HepG2 (cell line): ENCODE data around the gene LLGL1. TPM values are rescaled to one million over a fixed set of nuclear protein-coding genes. Genes with fewer than 3 reads are reported as not detected.

Experiments
- ARNTL ChIP-seq: sonication (generic); formaldehyde crosslinking; IDR thresholded peaks from 2 replicates; pipeline ENCODE4 v1.4.0; 2020; ENCODE audit warnings: mild to moderate bottlenecking, missing genetic modification reagents
- CHD2 ChIP-seq: IDR thresholded peaks from 2 replicates; pipeline ENCODE4 v1.6.1; 2011; ENCODE audit warnings: low read depth, low read length, improper control_type of control experiment
- EEA1 ChIP-seq: sonication (generic); formaldehyde crosslinking; IDR thresholded peaks from 2 replicates; pipeline ENCODE4 v1.5.1; 2020; ENCODE audit warnings: mild to moderate bottlenecking, missing genetic modification reagents, borderline replicate concordance
- FLYWCH1 ChIP-seq: sonication (generic); formaldehyde crosslinking; IDR thresholded peaks from 2 replicates; pipeline ENCODE4 v1.8.1; 2023; ENCODE audit warnings: mild to moderate bottlenecking, missing genetic modification reagents
- FOXK1 ChIP-seq: sonication (generic); formaldehyde crosslinking; IDR thresholded peaks from 2 replicates; pipeline ENCODE4 v1.4.0; 2020; ENCODE audit warnings: low read depth, missing genetic modification reagents, borderline replicate concordance
- GFI1 ChIP-seq: sonication (generic); formaldehyde crosslinking; IDR thresholded peaks from 2 replicates; pipeline ENCODE4 v1.5.0; 2020; ENCODE audit warnings: missing genetic modification reagents, mild to moderate bottlenecking, borderline replicate concordance
- JUND ChIP-seq: sonication (generic); formaldehyde crosslinking; IDR thresholded peaks from 2 replicates; pipeline ENCODE4 v1.8.0; 2022; ENCODE audit warnings: mild to moderate bottlenecking, missing genetic modification reagents
- KDM3A ChIP-seq: IDR thresholded peaks from 2 replicates; pipeline ENCODE4 v1.6.1; 2018; ENCODE audit warnings: low read depth, missing compliant biosample characterization
- KLF9 ChIP-seq: IDR thresholded peaks from 2 replicates; pipeline ENCODE4 v1.6.1; 2016; ENCODE audit warnings: low read depth
- MED8 ChIP-seq: sonication (generic); formaldehyde crosslinking; IDR thresholded peaks from 2 replicates; pipeline ENCODE4 v1.8.1; 2023; ENCODE audit warnings: mild to moderate bottlenecking, missing genetic modification reagents; ENCODE audit not compliant: insufficient replicate concordance
- REL ChIP-seq: sonication (generic); formaldehyde crosslinking; conservative IDR thresholded peaks from 2 replicates; pipeline ENCODE4 v1.8.0; 2022; ENCODE audit warnings: mild to moderate bottlenecking, missing genetic modification reagents, moderate library complexity
- RFXANK ChIP-seq: IDR thresholded peaks from 2 replicates; pipeline ENCODE4 v1.6.1; 2016
- RXRB ChIP-seq: IDR thresholded peaks from 2 replicates; pipeline ENCODE4 v1.6.1; 2016; ENCODE audit warnings: borderline replicate concordance, missing genetic modification reagents, missing compliant biosample characterization
- SATB2 ChIP-seq: sonication (generic); formaldehyde crosslinking; IDR thresholded peaks from 2 replicates; pipeline ENCODE4 v1.5.0; 2020; ENCODE audit warnings: missing genetic modification reagents
- SNAI1 ChIP-seq: sonication (generic); formaldehyde crosslinking; IDR thresholded peaks from 2 replicates; pipeline ENCODE4 v1.5.0; 2020; ENCODE audit warnings: mild to moderate bottlenecking, missing genetic modification reagents, borderline replicate concordance
- SPEN ChIP-seq: sonication (generic); formaldehyde crosslinking; IDR thresholded peaks from 2 replicates; pipeline ENCODE4 v1.5.1; 2020; ENCODE audit warnings: low read depth, mild to moderate bottlenecking, missing genetic modification reagents
- STAG1 ChIP-seq: sonication (generic); formaldehyde crosslinking; IDR thresholded peaks from 2 replicates; pipeline ENCODE4 v1.4.0; 2020; ENCODE audit warnings: missing genetic modification reagents
- THYN1 ChIP-seq: sonication (generic); formaldehyde crosslinking; IDR thresholded peaks from 2 replicates; pipeline ENCODE4 v1.8.1; 2023; ENCODE audit warnings: low read depth, mild to moderate bottlenecking, moderate library complexity, missing genetic modification reagents, borderline replicate concordance
- TOPORS ChIP-seq: sonication (generic); formaldehyde crosslinking; IDR thresholded peaks from 2 replicates; pipeline ENCODE4 v1.8.0; 2023; ENCODE audit warnings: mild to moderate bottlenecking, missing genetic modification reagents
- YEATS4 ChIP-seq: sonication (generic); formaldehyde crosslinking; IDR thresholded peaks from 2 replicates; pipeline ENCODE4 v1.4.0; 2020; ENCODE audit warnings: missing genetic modification reagents, borderline replicate concordance
- ZNF136 ChIP-seq: sonication (generic); formaldehyde crosslinking; IDR thresholded peaks from 2 replicates; pipeline ENCODE4 v1.8.1; 2022; ENCODE audit warnings: low read depth, mild to moderate bottlenecking, moderate library complexity, missing genetic modification reagents
- ZNF20 ChIP-seq: sonication (generic); formaldehyde crosslinking; IDR thresholded peaks from 2 replicates; pipeline ENCODE4 v1.4.0; 2020; ENCODE audit warnings: mild to moderate bottlenecking, moderate library complexity, missing genetic modification reagents
- ZNF350 ChIP-seq: sonication (generic); formaldehyde crosslinking; IDR thresholded peaks from 2 replicates; pipeline ENCODE4 v1.4.0; 2020; ENCODE audit warnings: mild to moderate bottlenecking, low read depth, missing genetic modification reagents, borderline replicate concordance
- ZNF44 ChIP-seq: sonication (generic); formaldehyde crosslinking; IDR thresholded peaks from 2 replicates; pipeline ENCODE4 v1.5.1; 2020; ENCODE audit warnings: mild to moderate bottlenecking, missing genetic modification reagents
- ZNF512 ChIP-seq: sonication (generic); formaldehyde crosslinking; IDR thresholded peaks from 2 replicates; pipeline ENCODE4 v1.4.0; 2020; ENCODE audit warnings: mild to moderate bottlenecking, missing genetic modification reagents
- ZNF605 ChIP-seq: sonication (generic); formaldehyde crosslinking; IDR thresholded peaks from 2 replicates; pipeline ENCODE4 v1.8.0; 2022; ENCODE audit warnings: mild to moderate bottlenecking, missing genetic modification reagents
- ZNF737 ChIP-seq: sonication (generic); formaldehyde crosslinking; IDR thresholded peaks from 2 replicates; pipeline ENCODE4 v1.5.0; 2020; ENCODE audit warnings: missing genetic modification reagents, mild to moderate bottlenecking, borderline replicate concordance
- ZNF747 ChIP-seq: sonication (generic); formaldehyde crosslinking; IDR thresholded peaks from 2 replicates; pipeline ENCODE4 v1.8.1; 2023; ENCODE audit warnings: missing genetic modification reagents, mild to moderate bottlenecking, borderline replicate concordance
- ZNF777 ChIP-seq: sonication (generic); formaldehyde crosslinking; IDR thresholded peaks from 2 replicates; pipeline ENCODE4 v1.4.0; 2020; ENCODE audit warnings: missing genetic modification reagents
- ZNF782 ChIP-seq: sonication (generic); formaldehyde crosslinking; IDR thresholded peaks from 2 replicates; pipeline ENCODE4 v1.4.0; 2020; ENCODE audit warnings: missing genetic modification reagents, mild to moderate bottlenecking, borderline replicate concordance
- polyA plus RNA-seq, 8 experiments: library from polyadenylated mRNA; depleted of rRNA in 3 of 8; stranded (reverse) in 7 of 8; unstranded in 1 of 8; fragments of >200 nt; fragmentation: Illumina TruSeq in 4 of 8; extraction: Trizol in 4 of 8; gene quantifications; 2 replicates each; pipeline versions ENCODE4 v1.2.1 to v1.2.3, GENCODE V29; 2011 to 2016; ENCODE audit warnings: low read depth in 4 of 8, missing spikeins in 1 of 8, mixed read lengths in 1 of 8; ENCODE audit not compliant: insufficient read depth in 1 of 8
- total RNA-seq, 5 experiments: library from RNA; depleted of rRNA; stranded (reverse); fragments of >200 nt; fragmentation: Illumina TruSeq; extraction: Trizol; gene quantifications; 2 replicates each; pipeline ENCODE4 v1.2.3, GENCODE V29; 2016; ENCODE audit warnings: low read depth in 1 of 5

Gene LLGL1
- total and polyA plus RNA-seq, 2 of the 13 experiments (the other 11 are each of a cell fraction or from before 2014, with no cell fraction given) = 15.0 to 15.3 TPM

GRCh38 chr17:18260332-18261145 lies 35.1 kb downstream of the LLGL1 start, which contains the start of gene MIEF2 (continued):
- 0 out of 2 replicates have a peak, but pooled peaks have one; percentile 67 for TF ChIP-seq ZNF136 (CRISPR knock-in tag)
- TF ChIP-seq GFI1 = 0 out of 2 replicates have a peak, but pooled peaks have one; percentile 19
- peak; percentile 23; the same call in 1 of the 2 replicates for TF ChIP-seq CHD2
- TF ChIP-seq KLF9 (CRISPR knock-in tag) = peak; percentile 69
- TF ChIP-seq KDM3A = peak; percentile 83; the same call in 1 of the 2 replicates
- no peak for TF ChIP-seq ZNF737 (CRISPR knock-in tag)
- peak; percentile 28; the same call in 1 of the 2 replicates for TF ChIP-seq EEA1
- no peak for TF ChIP-seq ZNF512 (CRISPR knock-in tag)
- peak; percentile 80; the same call in 1 of the 2 replicates for TF ChIP-seq ZNF777
- peak; percentile 40 for TF ChIP-seq ZNF350 (CRISPR knock-in tag)
- TF ChIP-seq FOXK1 (CRISPR knock-in tag) = 0 out of 2 replicates have a peak, but pooled peaks have one; percentile 14
- no peak for TF ChIP-seq MED8 (CRISPR knock-in tag)
- 0 out of 2 replicates have a peak, but pooled peaks have one; percentile 61 for TF ChIP-seq SATB2 (CRISPR knock-in tag)
- TF ChIP-seq TOPORS (CRISPR knock-in tag) = no peak
- TF ChIP-seq ARNTL (CRISPR knock-in tag) = peak; percentile 50
- TF ChIP-seq RFXANK (CRISPR knock-in tag) = peak; percentile 59; the same call in 1 of the 2 replicates
- peak; percentile 89; the same call in 1 of the 2 replicates for TF ChIP-seq ZNF747 (CRISPR knock-in tag)
- TF ChIP-seq ZNF605 (CRISPR knock-in tag) = peak; percentile 86
- no peak for TF ChIP-seq THYN1 (CRISPR knock-in tag)
- TF ChIP-seq ZNF20 = no peak
- peak; percentile 77 for TF ChIP-seq YEATS4
- peak; percentile 46 for TF ChIP-seq SPEN (CRISPR knock-in tag)
- TF ChIP-seq ZNF44 = peak; percentile 77; the same call in 1 of the 2 replicates
- no peak for TF ChIP-seq REL (CRISPR knock-in tag)
- peak; percentile 51; the same call in 1 of the 2 replicates for TF ChIP-seq ZNF782
- peak; percentile 65; the same call in 1 of the 2 replicates for TF ChIP-seq SNAI1 (CRISPR knock-in tag)
- TF ChIP-seq RXRB (CRISPR knock-in tag) = peak; percentile 49; the same call in 1 of the 2 replicates
- no peak for TF ChIP-seq FLYWCH1 (CRISPR knock-in tag)
- TF ChIP-seq JUND = no peak; the same call in 1 of the 2 replicates
- no peak for TF ChIP-seq STAG1 (CRISPR knock-in tag)
